PFSK-1 (cell line): ENCODE data around the gene KIF26A.

Experiments used
- FOXP2 ChIP-seq: optimal IDR thresholded peaks from 2 replicates; pipeline ENCODE3; 2011; ENCODE audit warnings: borderline replicate concordance, control low read depth, inconsistent platforms; ENCODE audit not compliant: insufficient read depth; ENCODE audit errors: extremely low read length, extremely low read depth
- POLR2AphosphoS5 ChIP-seq: IDR thresholded peaks from 2 replicates; pipeline ENCODE4 v1.6.1; 2012; ENCODE audit warnings: low read depth, mild to moderate bottlenecking, control low read depth, low read length, moderate library complexity
- REST ChIP-seq, 2 experiments: IDR thresholded peaks; 2 replicates each; pipeline versions ENCODE4 v1.6.1 to v1.8.0; 2011 to 2012; ENCODE audit warnings: low read depth in 2 of 2, low read length in 2 of 2, control low read depth in 1 of 2, inconsistent platforms in 1 of 2, mild to moderate bottlenecking in 1 of 2, moderate library complexity in 1 of 2; ENCODE audit not compliant: insufficient read depth in 1 of 2
- SIN3A ChIP-seq: IDR thresholded peaks from 2 replicates; pipeline ENCODE4 v1.6.1; 2012; ENCODE audit warnings: mild to moderate bottlenecking, low read length, moderate library complexity, borderline replicate concordance; ENCODE audit not compliant: insufficient read depth
- TAF1 ChIP-seq: IDR thresholded peaks from 2 replicates; pipeline ENCODE4 v1.6.1; 2012; ENCODE audit warnings: low read length, control low read depth, borderline replicate concordance; ENCODE audit not compliant: insufficient read depth

The KIF26A gene

GRCh38 chr14:104204660-104205149 lies 66.3 kb downstream of the KIF26A start:
- TF ChIP-seq POLR2AphosphoS5 (no peak), FOXP2 (no peak), TAF1 (no peak), SIN3A (no peak), REST (IDR thresholded peaks at IDR 0.05; ENCODE audit: insufficient read depth in 1 of 2, low read depth in 2 of 2, low read length in 2 of 2) (no peak)

GRCh38 chr14:104205781-104206180 lies 67.4 kb downstream of the KIF26A start:
- TF ChIP-seq FOXP2 (no peak), REST (IDR thresholded peaks at IDR 0.05; ENCODE audit: insufficient read depth in 1 of 2, low read depth in 2 of 2, low read length in 2 of 2) (no peak), SIN3A (no peak), TAF1 (no peak), POLR2AphosphoS5 (no peak)

GRCh38 chr14:104206281-104206904 lies 68.0 kb downstream of the KIF26A start:
- TF ChIP-seq POLR2AphosphoS5 (no peak), REST (IDR thresholded peaks at IDR 0.05; ENCODE audit: insufficient read depth in 1 of 2, low read depth in 2 of 2, low read length in 2 of 2) (no peak), FOXP2 (no peak), TAF1 (no peak), SIN3A (no peak)

GRCh38 chr14:104207142-104208014 lies 69.0 kb downstream of the KIF26A start:
- TF ChIP-seq TAF1: no peak
- TF ChIP-seq SIN3A: no peak
- TF ChIP-seq FOXP2: no peak
- TF ChIP-seq REST (IDR thresholded peaks at IDR 0.05; ENCODE audit: insufficient read depth in 1 of 2, low read depth in 2 of 2, low read length in 2 of 2): no peak
- TF ChIP-seq POLR2AphosphoS5: no peak
